NCI-H2171 treated with DMSO at 0.1 percent for 48 hours (cell line): ENCODE data around the gene SLC46A1.

ENCODE experiments used
- DNase-seq: peaks from one replicate; lab custom pipeline; 2025; lab: John Stamatoyannopoulos, UW

Gene SLC46A1

GRCh38 chr17:28350271-28350670 is 55.7 kb downstream of the SLC46A1 start:
- no peak for DNase-seq

GRCh38 chr17:28348979-28349378 is 57.0 kb downstream of the SLC46A1 start:
- DNase-seq, result no peak

GRCh38 chr17:28347261-28347891 is 58.6 kb downstream of the SLC46A1 start:
- DNase-seq, result no peak

GRCh38 chr17:28346746-28347246 is 59.2 kb downstream of the SLC46A1 start:
- DNase-seq, result no peak

- no peak for DNase-seq
Measured at GRCh38 chr17:28346199-28346580, 59.8 kb downstream of the SLC46A1 start.

- no peak for DNase-seq
Measured at GRCh38 chr17:28345419-28346198, 60.4 kb downstream of the SLC46A1 start.
